Amniotic stem cell (primary cell): ENCODE data around the gene PAXX.
"Not testable (repeated sequence)": the region's sequence is repeated elsewhere in the genome, so short reads cannot be mapped to it uniquely, and the experiment has no call there.

Source experiments
- DNase-seq: peaks from one replicate; lab custom pipeline; 2025; lab: John Stamatoyannopoulos, UW

The PAXX gene

DNA sequence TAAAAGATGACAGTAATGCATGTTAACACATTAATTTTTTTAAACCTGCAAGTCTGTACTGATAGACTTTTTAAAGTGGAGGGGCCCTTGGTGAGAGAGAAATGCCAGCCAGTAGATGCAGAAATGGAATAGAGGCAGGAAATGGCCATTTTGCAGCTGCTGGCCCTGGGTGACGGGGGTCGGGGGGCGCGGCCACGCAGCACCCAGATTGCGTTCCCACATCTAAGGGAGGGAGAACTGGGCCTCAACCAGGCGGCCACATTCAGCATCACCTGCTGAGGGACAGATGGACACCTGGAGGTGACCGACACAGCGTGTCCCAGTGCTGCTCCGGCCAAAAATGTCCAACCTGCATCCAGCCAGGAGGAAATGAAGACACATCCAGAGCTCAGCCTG, 10.4 kb downstream of the PAXX start:
- DNase-seq: no peak

DNA sequence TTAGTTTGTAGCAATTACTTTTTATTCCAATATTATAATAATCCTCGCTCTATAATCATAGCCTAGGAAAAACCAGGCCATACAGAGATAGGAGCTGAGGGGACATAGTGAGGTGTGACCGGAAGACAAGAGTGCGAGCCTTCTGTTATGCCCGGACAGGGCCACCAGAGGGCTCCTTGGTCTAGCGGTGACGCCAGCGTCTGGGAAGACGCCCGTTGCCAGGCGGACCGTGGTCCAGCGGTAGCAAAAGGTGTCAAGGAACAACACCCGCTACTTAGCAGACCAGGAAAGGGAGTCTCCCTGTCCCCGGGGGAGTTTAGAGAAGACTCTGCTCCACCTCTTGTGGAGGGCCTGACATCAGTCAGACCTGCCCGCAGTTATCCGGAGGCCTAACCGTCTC, 12.1 kb downstream of the PAXX start:
- not testable (repeated sequence) for DNase-seq

DNA sequence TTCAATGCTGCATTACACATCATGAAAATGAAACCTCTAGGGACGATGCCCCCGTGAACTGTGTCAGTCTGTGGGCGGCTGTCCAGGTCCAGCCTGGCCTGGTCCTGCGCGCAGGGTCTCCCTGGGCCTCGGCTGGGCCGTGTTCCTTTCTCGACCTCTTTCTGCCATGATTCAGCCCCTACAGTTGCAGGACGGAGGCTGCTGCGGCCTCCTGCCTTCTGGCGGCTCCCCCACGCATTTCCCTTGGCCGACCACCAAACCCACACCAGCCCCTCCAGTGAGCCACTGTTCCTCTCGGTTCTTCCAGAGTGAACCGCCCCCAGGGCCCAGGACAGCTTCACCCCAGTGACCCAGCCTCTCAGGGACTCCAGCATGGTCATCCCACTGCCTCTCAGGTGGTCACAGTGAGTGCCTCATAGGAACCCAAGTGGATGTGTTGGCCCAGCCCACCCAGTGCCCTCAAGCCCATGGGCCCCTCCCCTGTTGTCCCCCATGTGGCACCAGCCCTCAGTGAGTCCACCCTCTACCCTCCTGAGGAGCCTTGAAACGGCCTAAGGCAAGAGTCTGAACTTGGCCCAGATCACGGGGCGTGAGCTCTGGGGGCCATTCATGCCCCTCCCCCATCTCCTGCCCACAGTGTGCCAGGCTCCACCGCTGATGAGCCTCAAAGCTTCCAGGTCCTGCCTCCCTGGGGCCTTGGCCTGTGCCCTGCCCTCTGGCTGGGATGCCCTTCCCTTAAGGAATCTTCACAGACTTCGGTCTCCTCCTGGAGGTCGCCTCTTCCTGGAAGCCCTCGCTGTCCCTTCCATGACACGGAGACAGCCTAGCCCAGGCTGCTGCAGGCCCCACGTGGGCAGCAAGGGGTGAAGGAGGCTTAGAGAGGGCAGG, 14.1 kb downstream of the PAXX start:
- DNase-seq: no peak

DNA sequence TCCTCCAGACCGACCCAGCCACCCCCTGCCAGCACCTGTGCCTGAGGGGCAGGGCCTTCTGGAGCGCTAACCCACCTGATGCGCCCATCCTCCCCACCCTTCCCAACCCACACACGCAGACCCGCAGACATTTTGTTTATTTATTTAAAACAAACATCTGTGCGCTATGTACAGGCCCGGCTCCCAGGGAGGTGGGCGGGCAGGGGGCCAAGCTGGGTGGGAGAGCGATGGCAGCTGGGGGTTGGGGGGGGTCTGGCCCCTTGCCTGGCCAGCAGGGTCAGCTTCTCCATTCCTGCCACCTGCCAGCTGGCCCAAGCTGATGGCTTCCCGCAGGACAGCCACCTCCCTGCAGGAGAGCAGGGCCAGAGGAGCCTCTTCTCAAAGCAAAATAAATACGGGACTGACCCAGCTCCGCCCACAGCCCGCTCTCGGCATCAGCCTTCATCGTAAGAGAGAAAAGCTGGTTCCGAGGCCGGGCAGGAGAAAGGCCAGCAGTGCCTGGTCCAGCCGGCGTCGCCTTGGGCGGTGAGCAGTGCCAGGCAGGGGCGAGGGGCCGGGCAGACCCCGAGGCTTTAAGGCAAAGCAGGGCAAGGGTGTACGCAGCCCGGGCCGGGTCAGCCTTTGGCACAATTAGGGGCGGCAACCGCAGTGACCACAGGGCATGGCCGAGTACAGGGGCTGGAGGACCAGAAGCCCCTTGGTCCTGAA, 15.0 kb downstream of the PAXX start:
- DNase-seq: no peak

DNA sequence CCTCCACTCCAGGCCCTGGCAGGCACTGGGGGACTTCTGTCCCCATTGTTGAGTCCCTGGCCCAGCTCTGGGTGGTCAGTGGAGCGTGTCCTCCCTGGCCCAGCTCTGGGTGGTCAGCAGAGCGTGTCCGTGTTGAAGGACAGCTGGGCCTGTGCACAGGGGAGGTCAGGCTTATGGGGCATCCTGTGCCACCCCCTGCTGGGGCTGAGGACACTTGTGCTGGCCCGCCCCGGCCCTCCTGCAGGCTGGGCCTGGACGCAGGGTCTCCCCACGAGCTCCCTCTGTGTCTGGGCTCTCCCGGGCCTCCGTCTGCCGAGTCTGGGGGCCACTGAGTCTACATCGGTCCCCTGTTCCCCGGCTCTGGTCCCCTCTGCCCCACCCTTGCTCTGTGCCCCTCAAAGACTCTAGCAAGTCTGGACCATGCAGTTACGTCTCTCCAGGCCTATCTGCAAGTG, 15.6 kb downstream of the PAXX start:
- no peak for DNase-seq

- DNase-seq: no peak
Measured at GRCh38 chr9:137008312-137008711, 16.1 kb downstream of the PAXX start.

GRCh38 chr9:137009217-137009616, 17.0 kb downstream of the PAXX start:
- no peak for DNase-seq

GRCh38 chr9:137009938-137010732, 17.9 kb downstream of the PAXX start:
- no peak for DNase-seq

DNA sequence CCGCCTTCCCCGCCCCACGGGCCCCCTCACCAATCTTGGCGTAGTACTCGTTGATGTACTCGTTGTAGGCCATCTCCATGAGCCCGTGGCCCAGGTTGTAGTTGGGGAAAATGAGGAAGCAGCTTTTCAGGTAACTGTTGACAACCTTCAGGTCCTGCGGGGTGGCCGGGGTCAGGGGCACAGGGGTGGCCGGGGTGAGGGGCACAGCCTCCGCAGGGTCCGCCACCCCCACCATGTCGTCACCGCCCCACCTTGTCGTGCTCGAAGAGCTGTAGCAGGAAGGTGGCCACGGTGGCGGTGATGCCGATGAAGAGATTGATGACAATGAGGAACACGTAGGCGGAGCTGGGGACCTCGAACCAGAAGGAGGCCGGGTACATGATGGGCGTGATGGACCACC, 18.9 kb downstream of the PAXX start:
- no peak for DNase-seq

- DNase-seq: no peak
Measured at GRCh38 chr9:137011907-137012675, 19.9 kb downstream of the PAXX start.

DNA sequence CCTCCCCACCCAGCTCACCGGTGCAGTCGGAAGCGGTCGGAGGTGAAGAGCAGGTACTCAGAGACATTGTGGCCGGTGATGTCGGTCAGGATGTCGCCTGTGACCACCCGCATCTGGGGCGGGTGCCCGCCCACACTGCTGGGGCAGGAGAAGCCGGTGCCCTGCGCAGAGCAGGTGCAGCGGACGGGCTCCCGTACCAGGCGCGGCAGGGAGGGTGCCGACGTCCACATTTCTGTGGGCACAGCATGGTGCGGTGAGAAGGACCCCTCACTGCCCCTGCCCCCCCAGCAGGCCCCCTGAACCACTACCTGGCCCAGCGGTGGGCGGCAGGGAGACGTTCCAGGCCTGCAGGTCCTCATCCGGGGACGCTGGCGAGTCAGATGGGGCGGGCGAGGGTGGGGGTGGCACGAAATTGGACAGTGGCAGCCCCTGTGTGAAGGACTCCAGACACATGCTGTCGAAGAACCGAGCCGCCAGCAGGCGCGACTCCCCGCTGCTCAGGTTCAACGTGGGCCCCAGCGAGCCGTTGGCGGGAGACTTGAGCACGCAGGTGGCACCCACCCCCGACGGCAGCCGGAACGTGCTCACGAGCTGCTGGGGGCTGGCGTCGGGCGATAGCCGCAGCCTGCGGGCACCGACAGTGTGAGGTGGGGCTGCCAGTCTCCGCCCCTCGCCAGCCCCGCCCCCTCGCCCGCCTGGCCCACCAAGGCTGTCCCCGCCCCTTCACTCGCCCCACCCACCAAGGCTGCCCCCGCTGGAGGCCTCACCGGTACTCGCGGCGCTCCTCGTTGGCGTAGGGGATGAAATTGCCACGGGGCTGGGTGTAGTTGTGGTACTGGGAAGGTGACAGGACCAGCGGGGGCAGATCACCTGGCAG, 20.7 kb downstream of the PAXX start:
- no peak for DNase-seq

GRCh38 chr9:137013571-137013940, 21.3 kb downstream of the PAXX start:
- no peak for DNase-seq

DNA sequence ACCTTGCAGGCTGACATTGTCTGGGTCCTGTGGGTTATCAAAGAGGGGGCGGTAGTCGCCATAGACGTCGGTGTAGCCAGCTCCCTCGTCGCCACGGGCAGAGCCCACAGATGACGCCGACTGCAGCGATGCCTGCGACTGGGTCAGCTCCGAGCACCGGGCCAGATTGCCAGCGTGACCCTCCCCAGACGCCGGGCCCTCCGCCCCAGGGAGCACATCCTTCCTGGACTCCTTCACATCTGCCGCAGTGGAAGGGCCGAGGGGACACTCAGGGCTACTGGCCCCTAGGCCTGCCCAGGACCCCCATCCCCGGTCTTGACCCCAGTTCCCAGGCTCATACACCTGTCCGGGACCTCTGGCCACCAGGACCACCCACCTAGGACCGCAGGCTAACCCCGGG, 21.9 kb downstream of the PAXX start:
- no peak for DNase-seq

- DNase-seq: no peak
Measured at GRCh38 chr9:137014776-137015539, 22.7 kb downstream of the PAXX start.

DNA sequence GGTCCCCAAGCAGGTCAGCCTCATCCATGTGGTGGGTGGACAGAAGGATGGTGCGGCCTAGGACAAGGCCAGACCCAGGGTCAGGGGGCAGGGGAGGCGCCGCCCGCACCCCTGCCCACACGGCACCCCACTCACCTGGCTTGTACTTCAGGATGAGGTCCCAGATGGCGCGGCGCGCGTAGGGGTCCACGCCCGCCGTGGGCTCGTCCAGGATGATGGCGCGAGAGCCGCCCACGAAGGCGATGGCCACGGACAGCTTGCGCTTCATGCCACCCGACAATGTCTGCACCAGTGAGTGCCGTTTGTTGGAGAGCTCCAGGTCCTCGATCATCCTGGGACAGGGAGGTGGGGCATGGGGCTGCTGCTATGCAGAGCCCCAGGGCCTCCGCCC, 23.3 kb downstream of the PAXX start:
- DNase-seq: no peak

- DNase-seq: no peak
Measured at GRCh38 chr9:137015976-137016375, 23.8 kb downstream of the PAXX start.

DNA sequence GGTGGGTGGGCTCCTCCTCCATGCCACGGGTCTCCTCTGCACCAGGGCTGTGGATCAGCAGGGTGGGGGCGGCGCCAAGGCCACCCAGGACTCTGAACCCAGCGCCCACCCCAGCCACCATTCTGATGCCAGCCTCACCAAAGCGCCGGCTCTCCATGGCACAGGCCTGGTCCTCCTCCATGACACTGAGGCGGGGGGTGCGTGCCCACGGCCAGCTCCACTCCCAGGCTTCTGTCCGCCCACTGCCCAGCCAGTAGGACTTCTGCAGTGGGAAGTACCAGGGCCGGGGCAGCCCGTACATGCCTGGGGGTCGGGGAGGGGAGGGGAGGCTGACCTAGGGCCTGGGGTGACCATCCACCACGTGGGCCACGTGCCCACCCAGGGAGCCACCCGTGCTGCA, 24.2 kb downstream of the PAXX start:
- no peak for DNase-seq

DNA sequence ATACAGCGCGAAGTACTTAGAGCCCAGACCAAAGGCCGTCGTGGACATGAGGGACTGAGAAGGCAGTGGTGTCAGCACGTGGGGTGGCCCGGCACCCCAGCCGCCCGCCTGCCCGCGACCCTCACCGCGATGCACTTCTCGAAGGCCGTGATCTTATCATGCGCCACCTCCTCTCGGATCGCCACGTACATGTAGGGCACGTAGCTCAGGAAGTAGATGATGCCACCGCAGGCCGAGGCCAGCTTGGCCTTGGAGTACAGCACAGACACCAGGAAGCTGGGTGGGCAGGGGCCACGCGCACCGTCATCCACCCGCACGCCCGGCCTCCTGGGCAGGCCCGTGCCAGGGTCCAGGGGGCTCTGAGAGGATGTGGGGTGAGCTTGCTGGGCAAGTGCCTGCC, 24.8 kb downstream of the PAXX start:
- no peak for DNase-seq

GRCh38 chr9:137017791-137018497, 25.7 kb downstream of the PAXX start:
- DNase-seq: no peak
